GM19043 (cell line): Measurements from ENCODE around the gene TELO2.

ENCODE experiments used
- ATAC-seq: cut with Tn5 transposase; IDR thresholded peaks from one replicate; pipeline ENCODE4 v1.9.1; 2021; ENCODE audit warnings: low read depth; ENCODE audit not compliant: unreplicated experiment

TELO2 gene

GRCh38 chr16:1511662-1512569 is 18.8 kb downstream of the TELO2 start:
- ATAC-seq = no peak

- ATAC-seq = no peak
These were observed 19.6 kb downstream of the TELO2 start for GRCh38 chr16:1512774-1513173.

- no peak for ATAC-seq
These were observed 21.3 kb downstream of the TELO2 start for GRCh38 chr16:1514507-1514906.

GRCh38 chr16:1518626-1519135 is 25.5 kb downstream of the TELO2 start:
- ATAC-seq = no peak

- no peak for ATAC-seq
These were observed 26.7 kb downstream of the TELO2 start for GRCh38 chr16:1519831-1520230.

- ATAC-seq = no peak
These were observed 27.3 kb downstream of the TELO2 start for GRCh38 chr16:1520461-1520860.

GRCh38 chr16:1523581-1524245 is 30.6 kb downstream of the TELO2 start:
- ATAC-seq = no peak

GRCh38 chr16:1524366-1524765 is 31.2 kb downstream of the TELO2 start:
- ATAC-seq = no peak

GRCh38 chr16:1525871-1526607 is 32.9 kb downstream of the TELO2 start:
- no peak for ATAC-seq

GRCh38 chr16:1526608-1527555 is 33.7 kb downstream of the TELO2 start:
- no peak for ATAC-seq

- ATAC-seq = no peak
These were observed 35.0 kb downstream of the TELO2 start for GRCh38 chr16:1527836-1528811.

- no peak for ATAC-seq
These were observed 35.9 kb downstream of the TELO2 start for GRCh38 chr16:1528921-1529537.

GRCh38 chr16:1530349-1530882 is 37.3 kb downstream of the TELO2 start:
- ATAC-seq = no peak

GRCh38 chr16:1530883-1531637 is 37.9 kb downstream of the TELO2 start:
- no peak for ATAC-seq

- no peak for ATAC-seq
These were observed 38.4 kb downstream of the TELO2 start for GRCh38 chr16:1531638-1531910.

- no peak for ATAC-seq
These were observed 39.1 kb downstream of the TELO2 start for GRCh38 chr16:1532081-1532760.

- no peak for ATAC-seq
These were observed 39.6 kb downstream of the TELO2 start for GRCh38 chr16:1532771-1533170.
